ENCODE results near the gene RNF215.

The RNF215 gene

DNA sequence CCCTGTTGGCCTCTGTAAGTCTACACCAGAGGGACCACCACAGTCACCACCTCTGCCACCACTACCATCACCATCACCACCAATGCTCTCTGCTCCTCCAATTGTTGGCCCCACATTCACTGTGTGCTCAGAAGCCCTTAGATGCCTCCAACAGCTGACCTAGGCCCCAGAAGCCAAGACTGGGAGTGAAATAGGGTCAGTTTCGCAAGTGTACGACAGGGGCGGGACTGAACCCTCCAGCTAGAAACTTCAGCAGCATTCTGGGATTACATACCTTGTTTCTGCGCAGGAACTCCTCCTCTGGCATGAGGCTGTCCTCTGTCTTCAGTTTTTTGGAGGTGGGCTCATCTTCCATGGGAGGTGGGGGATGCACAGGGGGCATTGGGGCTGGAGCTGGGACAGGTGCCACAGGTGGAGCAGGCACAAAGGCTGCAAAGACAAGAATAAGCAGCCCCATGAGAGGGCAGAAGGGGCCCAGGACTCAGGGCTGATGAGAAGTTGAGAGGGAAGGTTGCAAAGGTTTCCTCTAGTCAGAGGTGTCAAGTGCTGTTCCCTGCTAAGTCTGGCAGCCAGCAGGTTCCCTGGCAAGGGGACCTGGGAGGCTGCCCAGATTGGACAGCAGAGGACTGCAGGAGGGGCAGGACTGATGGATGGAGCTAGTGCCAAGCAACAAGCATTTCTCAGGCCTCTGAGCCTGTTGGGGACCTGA is 50.3 kb downstream of the RNF215 start:
- Histone ChIP-seq H4K5ac (ENCODE audit: low read length) (no peak overlapping the region), H2BK120ac (ENCODE audit: low read depth, low read length) (no peak overlapping the region), H2AK5ac (ENCODE audit: low read length) (no peak overlapping the region), H3K27ac (ENCODE audit: low read depth, low read length) (no peak overlapping the region), H3K23ac (ENCODE audit: low read length) (no peak overlapping the region), H3K9ac (ENCODE audit: low read length) (no peak overlapping the region), H4K8ac (ENCODE audit: low read depth, low read length) (no peak overlapping the region), H3K4ac (ENCODE audit: low read depth, low read length) (no peak overlapping the region), H3K36me3 (ENCODE audit: control insufficient read depth, insufficient read depth, low read length) (peaks cover 46% of the 10 kb centered on the region), H3K4me3 (ENCODE audit: low read length) (no peak overlapping the region), H3K27me3 (ENCODE audit: insufficient read depth, low read length, poor library complexity) (no peaks in the 10 kb centered on the region), H2BK15ac (replicated peaks; ENCODE audit: low read depth) (no peak overlapping the region), H3K4me2 (ENCODE audit: low read length) (no peak overlapping the region), H3K79me1 (ENCODE audit: low read length) (no peaks in the 10 kb centered on the region), H3K18ac (ENCODE audit: low read length) (no peak overlapping the region), H2BK5ac (ENCODE audit: low read length) (no peak overlapping the region), H3K4me1 (ENCODE audit: control insufficient read depth, low read depth, low read length) (no peaks in the 10 kb centered on the region), H3K56ac (ENCODE audit: low read length) (no peak overlapping the region), H3K79me2 (ENCODE audit: control insufficient read depth, insufficient read depth, low read length) (no peaks in the 10 kb centered on the region)
- no CpG with 5 or more reads among the region's 4 CpGs for WGBS (ENCODE audit: extremely low coverage, insufficient coverage, low lambda C conversion rate)
- no peak for DNase-seq

- no peak overlapping the region for H2BK15ac ChIP-seq (replicated peaks; ENCODE audit: low read depth)
- WGBS (ENCODE audit: extremely low coverage, insufficient coverage, low lambda C conversion rate): no CpG with 5 or more reads among the region's 1 CpG
- H3K23ac ChIP-seq (ENCODE audit: low read length): no peak overlapping the region
- no peaks in the 10 kb centered on the region for H3K79me2 ChIP-seq (ENCODE audit: control insufficient read depth, insufficient read depth, low read length)
- no peaks in the 10 kb centered on the region for H3K27me3 ChIP-seq (ENCODE audit: insufficient read depth, low read length, poor library complexity)
- H3K27ac ChIP-seq (ENCODE audit: low read depth, low read length): no peak overlapping the region
- no peak overlapping the region for H2AK5ac ChIP-seq (ENCODE audit: low read length)
- H3K79me1 ChIP-seq (ENCODE audit: low read length): no peaks in the 10 kb centered on the region
- no peak overlapping the region for H3K4me3 ChIP-seq (ENCODE audit: low read length)
- no peak overlapping the region for H3K4ac ChIP-seq (ENCODE audit: low read depth, low read length)
- no peak for DNase-seq
- H3K4me1 ChIP-seq (ENCODE audit: control insufficient read depth, low read depth, low read length): no peaks in the 10 kb centered on the region
- H4K8ac ChIP-seq (ENCODE audit: low read depth, low read length): no peak overlapping the region
- peaks cover 38% of the 10 kb centered on the region for H3K36me3 ChIP-seq (ENCODE audit: control insufficient read depth, insufficient read depth, low read length)
- H3K9ac ChIP-seq (ENCODE audit: low read length): no peak overlapping the region
- no peak overlapping the region for H2BK5ac ChIP-seq (ENCODE audit: low read length)
- H4K5ac ChIP-seq (ENCODE audit: low read length): no peak overlapping the region
- no peak overlapping the region for H2BK120ac ChIP-seq (ENCODE audit: low read depth, low read length)
- no peak overlapping the region for H3K4me2 ChIP-seq (ENCODE audit: low read length)
- no peak overlapping the region for H3K56ac ChIP-seq (ENCODE audit: low read length)
- no peak overlapping the region for H3K18ac ChIP-seq (ENCODE audit: low read length)
These were observed 52.0 kb downstream of the RNF215 start for GRCh38 chr22:30335236-30335635.

DNA sequence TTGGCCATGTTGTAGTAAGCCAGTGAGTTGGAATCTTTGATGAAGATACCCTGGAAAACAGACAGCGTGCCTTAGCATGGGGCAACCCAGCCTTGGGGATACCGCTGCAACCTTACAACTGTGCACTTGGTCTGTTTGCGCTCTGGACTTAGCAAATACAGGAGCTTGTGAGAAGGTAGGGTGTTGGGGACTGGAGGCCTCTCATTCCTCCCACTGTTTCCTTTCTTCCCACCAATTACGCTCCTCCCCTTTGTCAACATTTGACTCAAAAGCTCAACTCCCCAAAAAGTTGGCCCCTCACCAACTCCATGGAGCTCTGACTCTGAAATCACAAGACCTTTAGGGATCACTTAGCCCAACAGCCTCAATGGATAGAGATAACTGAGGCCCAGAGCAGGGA is 52.6 kb downstream of the RNF215 start:
- Histone ChIP-seq H3K27me3 (ENCODE audit: insufficient read depth, low read length, poor library complexity) (no peaks in the 10 kb centered on the region), H3K27ac (ENCODE audit: low read depth, low read length) (no peak overlapping the region), H3K36me3 (ENCODE audit: control insufficient read depth, insufficient read depth, low read length) (peaks cover 33% of the 10 kb centered on the region), H2BK15ac (replicated peaks; ENCODE audit: low read depth) (no peak overlapping the region), H2AK5ac (ENCODE audit: low read length) (no peak overlapping the region), H3K4me3 (ENCODE audit: low read length) (no peak overlapping the region), H3K23ac (ENCODE audit: low read length) (no peak overlapping the region), H3K79me1 (ENCODE audit: low read length) (no peaks in the 10 kb centered on the region), H3K4me2 (ENCODE audit: low read length) (no peak overlapping the region), H4K5ac (ENCODE audit: low read length) (no peak overlapping the region), H3K9ac (ENCODE audit: low read length) (no peak overlapping the region), H3K79me2 (ENCODE audit: control insufficient read depth, insufficient read depth, low read length) (no peaks in the 10 kb centered on the region), H3K56ac (ENCODE audit: low read length) (no peak overlapping the region), H4K8ac (ENCODE audit: low read depth, low read length) (no peak overlapping the region), H3K18ac (ENCODE audit: low read length) (no peak overlapping the region), H3K4ac (ENCODE audit: low read depth, low read length) (no peak overlapping the region), H2BK120ac (ENCODE audit: low read depth, low read length) (no peak overlapping the region), H3K4me1 (ENCODE audit: control insufficient read depth, low read depth, low read length) (no peaks in the 10 kb centered on the region), H2BK5ac (ENCODE audit: low read length) (no peak overlapping the region)
- DNase-seq: no peak
- WGBS (ENCODE audit: extremely low coverage, insufficient coverage, low lambda C conversion rate): no CpG with 5 or more reads among the region's 4 CpGs

- H3K4me2 ChIP-seq (ENCODE audit: low read length): no peak overlapping the region
- H3K79me1 ChIP-seq (ENCODE audit: low read length): no peaks in the 10 kb centered on the region
- no peak overlapping the region for H2BK5ac ChIP-seq (ENCODE audit: low read length)
- H3K4me1 ChIP-seq (ENCODE audit: control insufficient read depth, low read depth, low read length): no peaks in the 10 kb centered on the region
- no peak for DNase-seq
- H3K27me3 ChIP-seq (ENCODE audit: insufficient read depth, low read length, poor library complexity): no peaks in the 10 kb centered on the region
- no peak overlapping the region for H3K27ac ChIP-seq (ENCODE audit: low read depth, low read length)
- no peak overlapping the region for H2BK120ac ChIP-seq (ENCODE audit: low read depth, low read length)
- H4K5ac ChIP-seq (ENCODE audit: low read length): no peak overlapping the region
- no peak overlapping the region for H3K4me3 ChIP-seq (ENCODE audit: low read length)
- no peak overlapping the region for H2AK5ac ChIP-seq (ENCODE audit: low read length)
- no peak overlapping the region for H3K4ac ChIP-seq (ENCODE audit: low read depth, low read length)
- WGBS (ENCODE audit: extremely low coverage, insufficient coverage, low lambda C conversion rate): no CpG with 5 or more reads among the region's 3 CpGs
- no peak overlapping the region for H3K18ac ChIP-seq (ENCODE audit: low read length)
- H3K23ac ChIP-seq (ENCODE audit: low read length): no peak overlapping the region
- no peak overlapping the region for H4K8ac ChIP-seq (ENCODE audit: low read depth, low read length)
- peaks cover 27% of the 10 kb centered on the region for H3K36me3 ChIP-seq (ENCODE audit: control insufficient read depth, insufficient read depth, low read length)
- no peak overlapping the region for H3K56ac ChIP-seq (ENCODE audit: low read length)
- no peaks in the 10 kb centered on the region for H3K79me2 ChIP-seq (ENCODE audit: control insufficient read depth, insufficient read depth, low read length)
- no peak overlapping the region for H3K9ac ChIP-seq (ENCODE audit: low read length)
- no peak overlapping the region for H2BK15ac ChIP-seq (replicated peaks; ENCODE audit: low read depth)
These were observed 53.5 kb downstream of the RNF215 start for GRCh38 chr22:30333707-30334087.

- H2BK15ac ChIP-seq (replicated peaks; ENCODE audit: low read depth): no peak overlapping the region
- no peak for DNase-seq
- no peak overlapping the region for H3K18ac ChIP-seq (ENCODE audit: low read length)
- H3K27me3 ChIP-seq (ENCODE audit: insufficient read depth, low read length, poor library complexity): no peaks in the 10 kb centered on the region
- no peak overlapping the region for H3K4me2 ChIP-seq (ENCODE audit: low read length)
- no CpG with 5 or more reads among the region's 2 CpGs for WGBS (ENCODE audit: extremely low coverage, insufficient coverage, low lambda C conversion rate)
- no peak overlapping the region for H3K4ac ChIP-seq (ENCODE audit: low read depth, low read length)
- no peak overlapping the region for H2BK120ac ChIP-seq (ENCODE audit: low read depth, low read length)
- no peak overlapping the region for H3K9ac ChIP-seq (ENCODE audit: low read length)
- no peak overlapping the region for H3K4me3 ChIP-seq (ENCODE audit: low read length)
- no peaks in the 10 kb centered on the region for H3K79me1 ChIP-seq (ENCODE audit: low read length)
- H3K36me3 ChIP-seq (ENCODE audit: control insufficient read depth, insufficient read depth, low read length): peaks cover 26% of the 10 kb centered on the region
- H3K27ac ChIP-seq (ENCODE audit: low read depth, low read length): no peak overlapping the region
- H3K4me1 ChIP-seq (ENCODE audit: control insufficient read depth, low read depth, low read length): no peaks in the 10 kb centered on the region
- no peak overlapping the region for H3K56ac ChIP-seq (ENCODE audit: low read length)
- H3K23ac ChIP-seq (ENCODE audit: low read length): no peak overlapping the region
- no peaks in the 10 kb centered on the region for H3K79me2 ChIP-seq (ENCODE audit: control insufficient read depth, insufficient read depth, low read length)
- no peak overlapping the region for H4K8ac ChIP-seq (ENCODE audit: low read depth, low read length)
- no peak overlapping the region for H2AK5ac ChIP-seq (ENCODE audit: low read length)
- no peak overlapping the region for H2BK5ac ChIP-seq (ENCODE audit: low read length)
- H4K5ac ChIP-seq (ENCODE audit: low read length): no peak overlapping the region
These were observed 54.1 kb downstream of the RNF215 start for GRCh38 chr22:30332994-30333706.
